HG02798 (cell line): ENCODE data around the gene KNCN.

Experiments used
- ATAC-seq: cut with Tn5 transposase; IDR thresholded peaks from one replicate; pipeline ENCODE4 v1.9.1; 2021; ENCODE audit warnings: mild to moderate bottlenecking; ENCODE audit not compliant: unreplicated experiment, poor library complexity

Gene KNCN

GRCh38 chr1:46510341-46510997 lies 41.0 kb downstream of the KNCN start:
- no peak for ATAC-seq

GRCh38 chr1:46508757-46509156 lies 42.7 kb downstream of the KNCN start:
- ATAC-seq: no peak

- ATAC-seq: no peak
These were observed 44.8 kb downstream of the KNCN start for GRCh38 chr1:46506470-46507219.

- ATAC-seq: no peak
These were observed 48.0 kb downstream of the KNCN start for GRCh38 chr1:46503421-46503820.

- no peak for ATAC-seq
These were observed 49.9 kb downstream of the KNCN start for GRCh38 chr1:46501528-46501927.

- ATAC-seq: no peak
These were observed 53.8 kb downstream of the KNCN start for GRCh38 chr1:46497665-46498064.

- ATAC-seq: no peak
These were observed 54.4 kb downstream of the KNCN start for GRCh38 chr1:46497020-46497419.

GRCh38 chr1:46496505-46496904 lies 54.9 kb downstream of the KNCN start:
- ATAC-seq: no peak

- no peak for ATAC-seq
These were observed 55.7 kb downstream of the KNCN start for GRCh38 chr1:46495778-46496177.
